Activated CD8-positive, alpha-beta memory T cell treated with anti-CD3 and anti-CD28 coated beads, Interleukin-2, amount 50 U/mL, for 24 hours (primary cell): Measurements from ENCODE around the gene SLC16A7.
"Not testable (repeated sequence)": the region's sequence is repeated elsewhere in the genome, so short reads cannot be mapped to it uniquely, and the experiment has no call there.

ENCODE experiments used
- DNase-seq: peaks from one replicate; pipeline ENCODE4 v3.0.0-alpha.2; 2020; ENCODE audit errors: extremely low read depth

The SLC16A7 gene

DNA sequence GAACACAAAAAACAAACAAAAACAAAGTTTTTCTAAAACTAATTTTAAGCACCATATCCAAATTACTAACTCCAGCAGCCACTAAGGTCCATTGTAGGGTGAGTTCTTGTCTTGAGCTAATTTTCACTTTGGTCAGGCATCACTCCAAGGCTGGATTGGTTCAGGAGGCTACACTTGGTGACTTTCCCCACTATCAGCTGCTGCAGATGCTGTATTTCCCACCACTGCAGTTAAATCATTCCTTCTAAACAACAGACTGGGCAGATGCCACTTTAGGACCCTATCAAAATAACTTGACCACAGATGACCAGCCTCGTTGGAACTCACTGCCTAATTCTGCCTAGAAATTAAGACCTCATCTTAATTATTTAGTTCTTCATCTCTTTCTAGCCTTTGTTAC is 140.5 kb downstream of the SLC16A7 start:
- no peak for DNase-seq

DNA sequence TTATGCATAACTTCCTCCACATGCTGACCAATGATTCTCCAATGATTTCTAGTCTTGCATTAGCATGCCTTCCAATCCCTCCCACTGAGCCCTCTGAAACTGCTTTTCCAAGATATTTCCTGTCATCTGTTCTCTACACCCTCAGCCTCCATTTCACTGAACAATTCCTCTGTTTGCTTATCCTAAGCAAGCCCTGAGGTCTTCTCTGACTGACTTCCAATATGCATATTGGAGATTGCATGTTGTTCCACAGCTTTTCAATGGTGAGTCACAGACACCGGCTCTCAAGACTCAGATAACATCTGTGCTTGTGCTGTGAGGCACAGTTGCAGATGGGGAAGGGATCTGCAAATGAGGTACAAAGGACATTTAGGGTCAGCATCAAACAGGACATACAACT is 141.0 kb downstream of the SLC16A7 start:
- no peak for DNase-seq

DNA sequence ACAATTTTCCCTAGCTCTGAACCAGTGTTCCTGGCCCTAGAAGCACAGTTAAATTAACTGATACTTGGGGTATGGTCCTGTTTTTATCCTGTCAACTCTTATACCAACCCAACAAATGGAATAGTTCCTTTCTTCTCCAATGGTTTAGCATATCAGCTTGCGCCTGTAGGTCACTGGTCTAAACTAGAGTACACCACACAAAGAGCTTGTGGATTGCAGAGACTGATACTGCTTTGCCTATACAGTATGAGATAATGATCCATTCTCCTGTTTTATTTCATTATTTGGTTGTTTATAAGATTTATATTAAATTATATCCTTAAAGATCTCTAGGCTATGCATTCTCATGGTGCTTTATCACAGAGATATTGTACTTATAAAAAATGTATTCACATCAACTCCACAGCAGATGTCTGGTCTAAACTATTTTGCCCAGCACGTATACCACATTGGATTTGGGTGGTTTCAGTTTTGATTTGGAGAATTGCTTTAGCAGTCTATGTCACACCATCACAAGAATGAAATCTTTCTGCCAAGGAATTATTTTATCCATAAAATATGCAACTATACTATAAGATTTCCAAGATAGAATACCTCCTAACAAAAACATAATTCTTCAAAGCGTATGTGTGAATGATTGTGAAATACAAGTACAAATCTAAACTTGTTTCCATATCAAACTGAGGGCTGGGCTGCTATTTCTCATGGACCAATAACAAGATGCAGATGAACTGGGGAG is 142.1 kb downstream of the SLC16A7 start:
- no peak for DNase-seq

DNA sequence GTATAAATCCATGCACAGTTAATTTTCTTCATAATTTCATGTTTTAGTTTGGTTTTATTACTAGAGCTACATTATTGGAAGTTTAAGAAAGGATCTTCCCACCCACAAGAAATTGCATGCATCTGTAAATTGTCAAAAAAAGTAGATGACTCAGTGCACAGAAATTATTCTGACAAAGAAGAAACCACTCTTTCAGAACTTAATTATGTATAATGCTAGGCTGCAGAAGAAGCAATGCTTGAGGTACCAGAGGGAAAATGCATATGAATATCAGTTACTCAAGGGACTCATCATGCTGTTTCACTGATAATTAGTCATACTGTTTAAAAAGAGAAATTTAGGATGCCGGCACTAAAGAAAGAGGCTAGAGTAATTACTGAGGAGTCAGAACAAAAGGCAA is 147.0 kb downstream of the SLC16A7 start:
- DNase-seq, result no peak

DNA sequence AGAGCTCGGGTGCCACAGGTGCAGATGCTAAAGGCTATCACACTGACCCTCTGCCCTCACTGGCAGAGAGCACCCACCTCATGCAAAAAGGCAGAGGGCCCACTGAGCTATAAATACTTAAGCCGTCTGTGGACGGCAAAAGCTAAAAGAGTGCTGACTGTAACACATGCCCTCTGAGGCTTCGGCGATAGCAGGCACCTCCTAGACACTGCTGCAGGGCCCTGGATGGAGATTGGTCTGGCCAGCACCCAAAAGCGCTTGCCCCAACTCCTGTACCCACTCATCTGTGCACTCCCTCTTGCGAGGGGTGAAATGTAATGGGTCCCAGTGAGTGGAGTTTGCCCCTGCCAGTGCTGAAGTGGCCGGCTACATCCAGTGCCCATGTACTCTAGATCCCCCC is 148.7 kb downstream of the SLC16A7 start:
- DNase-seq, result no peak

DNA sequence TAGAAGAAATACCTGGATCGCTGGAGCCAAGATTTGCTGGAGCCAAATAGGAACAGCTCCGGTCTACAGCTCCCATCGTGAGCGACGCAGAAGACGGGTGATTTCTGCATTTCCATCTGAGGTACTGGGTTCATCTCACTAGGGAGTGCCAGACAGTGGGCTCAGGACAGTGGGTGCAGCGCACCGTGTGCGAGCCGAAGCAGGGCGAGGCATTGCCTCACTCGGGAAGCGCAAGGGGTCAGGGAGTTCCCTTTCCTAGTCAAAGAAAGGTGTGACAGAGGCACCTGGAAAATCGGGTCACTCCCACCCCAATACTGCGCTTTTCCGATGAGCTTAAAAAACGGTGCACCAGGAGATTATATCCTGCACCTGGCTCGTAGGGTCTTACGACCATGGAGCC is 155.3 kb downstream of the SLC16A7 start:
- DNase-seq, result not testable (repeated sequence)

DNA sequence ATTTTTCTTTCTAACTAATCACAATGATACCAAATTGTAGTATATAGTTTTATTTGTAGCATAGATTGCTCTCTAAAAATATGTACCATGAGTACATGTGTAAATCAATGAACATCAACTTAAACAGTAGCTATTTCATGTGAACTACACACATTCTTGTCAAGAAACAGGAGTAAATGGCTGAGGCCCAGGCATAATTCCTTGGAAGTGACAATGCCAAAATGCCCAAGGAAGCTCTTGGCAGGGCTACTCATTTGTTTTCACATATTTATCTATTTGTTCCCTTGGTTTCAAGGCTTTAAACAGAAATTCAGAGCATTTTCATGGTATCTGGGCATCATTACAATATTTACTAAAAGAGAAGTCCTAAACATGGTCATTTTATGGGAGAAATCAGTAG is 165.7 kb downstream of the SLC16A7 start:
- no peak for DNase-seq

DNA sequence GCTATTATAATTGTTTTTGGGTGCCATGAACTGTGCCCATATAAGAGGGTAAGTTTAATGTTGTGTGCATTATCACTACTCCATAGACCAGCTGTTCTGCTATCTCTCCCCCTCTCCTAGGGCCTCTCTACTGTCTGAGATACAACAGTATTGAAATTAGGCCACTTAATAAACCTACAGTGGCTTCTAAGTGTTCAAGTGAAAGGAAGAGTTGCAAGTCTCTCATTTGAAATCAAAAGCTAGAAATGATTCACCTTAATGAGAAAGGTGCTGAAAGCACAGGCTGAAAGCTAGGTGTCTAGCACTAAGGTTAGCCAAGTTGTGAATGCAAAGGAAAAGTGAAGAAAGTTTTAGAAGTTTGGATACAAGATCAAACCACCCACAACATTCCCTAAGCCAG is 168.0 kb downstream of the SLC16A7 start:
- no peak for DNase-seq

DNA sequence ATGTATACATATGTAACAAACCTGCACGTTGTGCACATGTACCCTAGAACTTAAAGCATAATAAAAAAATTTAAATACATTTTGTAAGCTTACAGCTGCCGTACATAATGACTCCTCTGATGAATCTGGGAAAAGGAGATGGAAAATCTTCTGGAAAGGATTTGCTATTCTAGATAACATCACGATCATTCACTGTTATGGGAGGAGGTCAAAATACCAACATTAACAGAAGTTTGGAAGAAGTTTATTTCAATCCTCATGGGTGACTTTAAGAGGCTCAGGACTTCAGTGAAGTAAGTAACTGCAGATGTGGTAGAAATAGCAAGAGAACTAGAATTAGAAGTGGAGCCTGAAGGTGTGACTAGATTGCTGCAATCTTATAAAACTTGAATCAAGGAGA is 172.2 kb downstream of the SLC16A7 start:
- DNase-seq, result no peak

DNA sequence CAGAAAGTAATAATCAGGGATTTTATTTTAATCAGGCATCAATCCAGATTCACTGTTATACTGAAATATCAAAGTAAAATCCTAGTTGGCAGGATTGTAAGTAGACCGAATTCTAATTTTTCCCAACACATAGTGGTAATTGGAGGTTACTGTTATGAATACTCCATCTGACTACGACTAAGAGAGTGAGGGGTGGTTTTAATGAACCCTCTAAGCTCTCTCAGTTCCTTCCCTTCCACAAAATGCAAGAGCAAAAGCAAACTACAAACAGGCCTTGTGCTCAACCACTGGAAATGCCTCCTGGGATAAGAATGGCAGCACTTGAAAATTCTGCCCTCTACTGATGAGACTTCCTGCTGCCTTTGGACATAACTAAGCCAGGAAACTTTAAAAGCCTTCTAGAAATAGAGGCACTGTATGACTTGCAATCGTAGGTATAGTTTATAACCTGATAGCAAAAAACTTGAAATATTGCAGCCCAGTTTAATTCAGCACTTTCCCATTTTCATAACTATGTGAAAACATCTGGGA is 184.8 kb downstream of the SLC16A7 start:
- no peak for DNase-seq

DNA sequence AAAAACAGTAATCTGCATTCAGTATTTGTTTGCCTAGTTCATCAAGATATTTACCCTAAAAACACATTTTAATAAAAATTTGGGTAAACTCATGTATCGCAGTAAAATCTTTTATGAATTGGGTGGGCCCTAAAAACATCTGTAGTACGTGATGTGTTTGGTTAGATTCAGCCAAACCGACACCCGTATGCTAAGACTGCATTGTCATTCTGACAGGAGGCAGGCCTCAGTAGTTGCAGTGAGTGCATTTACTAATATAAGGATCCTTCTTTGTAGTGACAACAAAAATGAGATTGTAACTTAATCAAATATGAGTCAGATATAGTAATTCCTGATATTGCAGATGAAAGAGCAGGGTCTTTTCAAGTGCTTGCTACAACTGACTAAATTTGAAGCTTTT is 191.8 kb downstream of the SLC16A7 start:
- DNase-seq, result no peak

DNA sequence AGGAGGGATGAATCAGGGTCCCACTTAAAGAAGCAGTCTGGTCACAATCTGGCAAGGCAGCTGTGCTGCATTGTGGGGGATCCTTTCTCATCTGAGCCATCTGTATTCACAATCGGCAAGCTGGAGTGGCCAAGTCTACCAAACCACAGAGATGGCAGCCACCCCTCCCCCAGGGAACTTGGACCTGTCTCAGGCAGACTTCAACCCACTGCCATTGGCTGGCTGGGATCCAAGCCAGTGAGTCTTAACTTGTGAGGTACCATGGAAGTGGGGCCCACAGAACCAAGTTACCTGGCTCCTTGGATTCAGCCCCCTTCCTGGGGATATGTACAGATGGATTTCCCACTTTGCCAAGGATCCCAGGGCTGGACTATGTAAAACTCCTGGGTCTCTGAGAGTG is 196.8 kb downstream of the SLC16A7 start:
- DNase-seq, result no peak

DNA sequence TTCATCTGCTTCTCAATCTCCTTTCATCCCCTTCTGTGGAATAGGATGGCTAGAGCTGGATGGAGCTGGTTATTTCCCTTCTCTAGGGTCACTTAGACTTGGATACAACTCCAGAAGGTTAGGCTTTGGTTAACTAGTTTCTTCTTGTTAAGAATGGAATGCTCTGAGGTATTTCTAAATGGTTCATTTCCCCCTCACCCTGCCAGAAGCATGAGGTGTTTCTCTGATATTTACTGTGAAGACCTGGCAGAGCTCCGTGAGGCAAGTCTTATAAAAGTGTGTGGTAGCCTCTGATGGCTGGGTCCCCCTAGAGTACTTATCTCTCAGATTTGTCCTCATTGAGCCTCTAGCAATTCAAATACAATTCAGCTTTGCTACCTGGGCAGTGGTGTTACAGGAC is 207.9 kb downstream of the SLC16A7 start:
- no peak for DNase-seq

DNA sequence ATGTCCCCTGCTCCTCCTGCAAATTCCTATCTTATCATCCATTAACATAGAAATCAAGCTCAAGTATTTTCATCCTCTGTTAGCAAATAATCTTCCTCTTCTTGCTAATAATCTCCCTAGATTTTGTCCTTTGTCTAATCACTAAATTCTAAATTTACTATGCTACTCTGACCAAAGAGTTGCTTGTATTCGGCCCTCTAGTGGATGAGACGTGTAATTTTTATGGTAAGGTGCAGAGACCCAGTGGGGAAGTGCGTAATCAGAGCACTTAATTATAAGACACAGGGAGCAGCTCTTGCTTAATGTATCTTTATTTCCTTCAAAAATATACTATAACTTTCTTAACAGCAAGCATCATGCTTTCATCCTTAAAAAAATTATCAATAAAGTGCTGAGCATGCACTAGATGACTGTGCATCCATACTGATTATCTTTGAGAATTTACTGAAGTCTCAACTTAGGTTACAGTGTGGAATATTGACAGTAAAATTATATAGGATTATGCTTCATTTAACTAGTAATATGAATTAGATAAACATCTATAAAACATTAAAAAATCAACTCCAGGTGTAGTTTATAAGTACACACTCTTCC is 212.6 kb downstream of the SLC16A7 start:
- no peak for DNase-seq

DNA sequence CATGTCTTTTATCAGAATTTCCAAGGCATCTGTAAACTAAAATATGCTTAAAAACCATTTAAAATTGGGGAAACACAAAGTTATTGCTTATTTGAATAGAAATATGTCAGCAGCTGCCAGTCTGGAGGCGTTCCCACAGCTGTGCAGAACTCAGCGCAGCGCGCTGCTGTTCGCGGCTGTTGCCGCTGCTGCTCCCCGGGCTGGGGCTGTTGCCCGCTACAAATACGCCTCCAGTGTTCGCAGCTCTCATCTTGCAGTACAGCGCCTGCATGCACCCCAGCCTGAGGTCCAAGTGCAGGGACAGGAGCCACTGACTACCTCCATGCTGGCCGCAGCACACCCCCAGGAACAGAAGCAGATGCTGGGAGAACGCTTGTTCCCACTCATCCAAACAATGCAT is 216.2 kb downstream of the SLC16A7 start:
- DNase-seq, result no peak

DNA sequence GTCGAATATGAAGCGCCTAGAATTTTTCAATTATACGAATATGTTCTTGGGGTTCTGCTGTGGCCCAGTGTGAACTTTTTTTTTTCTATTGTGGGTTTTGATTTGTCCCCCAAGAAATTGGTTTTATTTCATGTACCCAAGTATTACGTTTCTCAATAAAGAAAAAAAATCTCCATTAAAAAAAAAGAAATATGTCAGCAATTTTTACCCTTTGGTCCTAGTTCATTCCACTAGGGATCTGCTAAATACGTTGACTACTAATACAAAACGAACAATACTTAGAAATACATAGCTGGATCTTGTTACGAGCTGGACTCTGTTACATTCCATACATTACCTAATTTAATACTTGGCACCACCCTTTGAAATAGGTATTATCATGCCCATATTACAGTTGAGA is 216.9 kb downstream of the SLC16A7 start:
- DNase-seq, result no peak

DNA sequence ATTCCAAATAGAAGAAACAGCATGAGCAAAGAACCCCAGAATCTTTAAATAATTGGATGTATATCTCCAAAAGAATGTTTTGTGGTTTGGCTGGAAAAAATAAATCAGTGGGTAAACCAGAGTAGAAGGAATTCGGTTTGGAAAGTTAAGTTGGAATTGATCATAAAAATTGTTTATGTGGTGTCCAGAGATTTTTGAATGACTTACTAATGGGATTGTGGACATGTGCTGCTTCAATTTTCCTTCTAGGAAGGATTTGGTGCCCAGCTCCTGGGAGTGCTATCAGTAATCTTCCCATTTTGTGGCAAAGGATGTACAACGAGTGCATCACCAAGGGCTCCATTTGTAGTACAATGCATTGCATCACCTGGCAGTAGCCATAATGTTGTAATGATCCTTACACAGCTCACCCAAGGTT is 224.8 kb downstream of the SLC16A7 start:
- no peak for DNase-seq

DNA sequence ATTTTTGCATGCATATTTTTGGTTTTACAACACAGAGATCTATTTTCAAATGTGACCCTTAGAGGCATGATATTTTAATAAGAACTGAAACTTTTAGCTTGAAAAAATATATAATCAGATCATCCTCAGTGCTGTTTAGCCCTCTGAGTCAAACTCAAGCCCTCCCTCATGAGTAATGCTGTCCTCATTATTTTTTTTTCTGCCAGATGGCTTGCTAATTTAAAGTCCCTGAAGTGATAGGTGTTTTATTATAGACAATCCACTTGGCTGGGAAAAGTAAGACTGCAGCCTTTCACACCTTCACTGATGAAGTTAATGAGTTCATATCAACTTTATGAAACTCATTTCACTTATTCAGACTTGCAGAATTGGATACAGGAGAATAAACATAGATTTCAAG is 227.7 kb downstream of the SLC16A7 start:
- DNase-seq, result no peak

DNA sequence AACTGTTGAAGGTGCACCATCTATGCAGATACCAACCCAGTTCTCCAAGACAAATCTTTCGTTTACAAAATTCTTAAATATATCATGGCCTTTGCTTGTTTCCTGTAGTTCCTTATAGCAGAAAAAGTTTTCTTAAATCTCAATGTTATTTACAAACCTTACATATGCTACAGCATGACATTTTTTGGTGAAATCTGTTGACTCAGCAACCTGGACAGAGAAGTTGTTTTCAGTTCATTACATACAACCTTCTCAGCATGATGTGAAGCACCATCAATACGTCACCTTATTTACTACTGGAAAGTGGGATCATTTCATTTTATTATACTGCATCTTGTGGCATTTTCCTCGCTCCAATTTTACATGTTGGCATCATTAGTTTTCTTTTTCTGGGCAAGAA is 231.9 kb downstream of the SLC16A7 start:
- no peak for DNase-seq

DNA sequence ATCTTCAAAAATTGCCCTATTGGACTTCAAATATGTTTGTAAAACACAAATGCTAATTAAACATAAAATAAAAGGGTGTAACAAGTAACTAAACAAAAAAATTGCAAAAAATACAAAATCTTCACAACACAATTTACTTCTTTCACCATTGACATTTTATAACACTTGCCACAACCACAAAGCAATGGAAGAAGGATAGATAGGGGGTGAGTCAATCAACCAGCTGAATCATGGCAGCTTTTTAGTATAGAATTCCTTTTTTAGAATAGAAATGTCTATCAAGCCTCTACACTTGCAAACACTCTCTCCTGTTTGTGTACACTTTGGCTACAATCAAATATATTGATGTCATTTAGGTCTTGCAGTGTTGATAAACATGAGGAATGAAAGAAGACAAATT is 232.7 kb downstream of the SLC16A7 start:
- DNase-seq, result no peak

DNA sequence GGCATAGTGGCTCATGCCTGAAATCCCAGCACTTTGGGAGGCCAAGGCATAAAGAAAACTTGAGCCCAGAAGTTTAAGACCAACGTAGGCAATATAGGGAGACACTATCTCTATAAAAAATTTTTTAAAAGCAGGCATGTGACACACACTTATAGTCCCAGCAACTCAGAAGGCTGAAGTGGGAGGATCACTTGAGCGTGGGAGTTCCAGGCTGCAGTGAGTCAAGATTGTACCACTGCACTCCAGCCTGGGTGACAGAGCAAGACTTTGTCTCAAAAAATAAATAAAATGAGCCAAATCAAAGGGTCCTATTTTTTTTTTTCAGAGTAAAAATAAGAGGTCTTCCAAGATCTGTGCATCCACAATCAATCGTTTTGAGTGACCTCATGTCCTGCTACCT is 237.6 kb downstream of the SLC16A7 start:
- no peak for DNase-seq

DNA sequence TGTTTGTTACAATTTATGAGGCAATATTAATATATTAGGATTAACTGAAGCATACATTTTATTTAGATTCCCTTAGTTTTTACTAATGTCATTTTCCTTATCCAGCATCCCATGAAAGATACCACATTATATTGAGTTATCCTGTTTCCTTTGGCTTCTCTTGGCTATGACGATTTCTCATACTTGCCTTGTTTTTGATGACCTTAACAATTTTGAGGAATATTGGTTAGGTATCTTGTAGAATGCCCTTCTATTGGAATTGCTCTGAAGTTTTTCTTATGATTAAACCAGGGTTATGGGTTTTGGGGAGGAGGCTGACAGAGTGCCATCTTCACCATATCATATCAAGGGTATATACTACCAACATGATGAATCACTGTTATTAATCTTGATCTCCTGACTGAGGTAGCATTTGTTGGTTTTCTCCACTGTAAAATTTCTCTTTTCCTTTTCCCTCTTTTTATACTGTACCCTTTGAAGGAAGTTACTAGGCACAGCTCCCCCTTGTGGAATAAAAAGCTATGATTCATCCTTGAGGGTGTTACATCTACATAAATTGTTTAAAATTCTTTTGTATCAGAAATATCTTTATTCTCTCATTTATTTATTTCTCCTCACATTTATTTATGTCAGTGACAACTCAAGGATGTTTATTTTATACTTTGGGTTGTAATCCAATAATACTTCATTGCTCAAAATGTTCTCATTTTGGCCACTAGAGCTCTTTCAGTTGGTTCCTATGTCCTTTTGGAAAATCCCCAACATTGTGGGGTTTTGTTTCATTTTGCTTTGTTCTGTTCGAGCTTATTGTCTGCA is 239.0 kb downstream of the SLC16A7 start:
- no peak for DNase-seq
